Right lobe of liver (tissue), 4 donors: ENCODE results near the gene UQCR10.

Experiments used
- CTCF ChIP-seq, 4 donors: fragments of 200-600 bp in 3 of 4; fragments of 450-650 bp in 1 of 4; IDR thresholded peaks; one replicate each; pipeline versions ENCODE4 v1.5.1 to v1.8.0; 2016 to 2022; ENCODE audit warnings: antibody characterized with exemption in 4 of 4, mild to moderate bottlenecking in 2 of 4
- POLR2A ChIP-seq: fragments of 450-650 bp; IDR thresholded peaks from one replicate; pipeline ENCODE4 v1.6.1; 2017; ENCODE audit warnings: antibody characterized with exemption, mild to moderate bottlenecking
- donor health status: DM: no; HTN: no; CAD: no.
- donor health status: DM: no; HTN: no; CAD: no.
- donor health status: DM: no; HTN: yes; CAD: no.

GRCh38 chr22:29718949-29719898, 47.9 kb upstream of the UQCR10 start:
- TF ChIP-seq CTCF (IDR thresholded peaks at IDR 0.05) (no peak), POLR2A (no peak)
